Panc1 (cell line): ENCODE data around the gene PTPRN. TPM values are rescaled to one million over a fixed set of nuclear protein-coding genes. Genes with fewer than 3 reads are reported as not detected.
"Not testable (repeated sequence)": the region's sequence is repeated elsewhere in the genome, so short reads cannot be mapped to it uniquely, and the experiment has no call there.

Source experiments
- ATAC-seq: fragments of 200-7000 bp; cut with Tn5 transposase; 2 replicates; pipeline ENCODE4 v1.9.1; 2020; ENCODE audit warnings: mild to moderate bottlenecking, moderate library complexity
- BruUV-seq: library from RNA; stranded (reverse); fragments of 400-500 nt; replicated peaks from 2 replicates; lab custom pipeline; 2021; lab: Mats Ljungman, UMichigan
- CTCF ChIA-PET: fragments of 300-600 bp; sonication (Branson Sonifier 250); formaldehyde crosslinking; loops from one replicate; lab custom pipeline; 2022; ENCODE audit warnings: antibody characterized with exemption; lab: Charles Lee
- POLR2A ChIA-PET: fragments of 300-600 bp; sonication (Branson Sonifier 250); formaldehyde crosslinking; loops from one replicate; lab custom pipeline; 2022; ENCODE audit warnings: antibody characterized with exemption; lab: Charles Lee
- DNase-seq: peaks from one replicate; pipeline ENCODE4 v3.0.0-alpha.2; 2010; ENCODE audit warnings: low read depth, low spot score
- H3K27ac ChIP-seq: 2 replicates; pipeline ENCODE4 v1.5.1; 2011; ENCODE audit warnings: mild to moderate bottlenecking, low read length, inconsistent platforms
- H3K27me3 ChIP-seq: fragments of 200-500 bp; sonication (Bioruptor generic); 2 replicates; pipeline ENCODE4 v1.6.0; 2014; ENCODE audit warnings: low read length, inconsistent platforms; ENCODE audit not compliant: control insufficient read depth, insufficient read depth
- H3K36me3 ChIP-seq: fragments of 200-500 bp; sonication (Bioruptor generic); 2 replicates; pipeline ENCODE4 v1.5.1; 2014; ENCODE audit warnings: inconsistent platforms, mild to moderate bottlenecking, low read length, moderate library complexity; ENCODE audit not compliant: control insufficient read depth, insufficient read depth
- H3K4me1 ChIP-seq: 2 replicates; pipeline ENCODE4 v1.5.1; 2011; ENCODE audit warnings: inconsistent platforms, mild to moderate bottlenecking, low read length, moderate library complexity; ENCODE audit not compliant: control insufficient read depth, insufficient read depth
- H3K4me3 ChIP-seq, 2 experiments: 2 replicates each; pipeline ENCODE4 v1.5.1; 2011 to 2012; ENCODE audit warnings: low read depth in 2 of 2, low read length in 2 of 2, mild to moderate bottlenecking in 2 of 2, inconsistent platforms in 1 of 2, moderate library complexity in 1 of 2
- H3K9me3 ChIP-seq: fragments of 200-500 bp; sonication (Bioruptor generic); 2 replicates; pipeline ENCODE4 v1.5.1; 2014; ENCODE audit warnings: low read depth, mild to moderate bottlenecking, inconsistent platforms, low read length, moderate library complexity; ENCODE audit not compliant: control insufficient read depth, insufficient read depth
- CTCF ChIP-seq: fragments of 450-650 bp; IDR thresholded peaks from 2 replicates; pipeline ENCODE4 v1.5.1; 2017; ENCODE audit warnings: mild to moderate bottlenecking
- POLR2AphosphoS5 ChIP-seq: IDR thresholded peaks from 2 replicates; pipeline ENCODE4 v1.6.1; 2012; ENCODE audit warnings: mild to moderate bottlenecking, low read depth, low read length, moderate library complexity
- REST ChIP-seq, 2 experiments: IDR thresholded peaks; 2 replicates each; pipeline ENCODE4 v1.6.1; 2011 to 2012; ENCODE audit warnings: low read depth in 2 of 2, control low read depth in 1 of 2, low read length in 1 of 2, mild to moderate bottlenecking in 1 of 2, moderate library complexity in 1 of 2; ENCODE audit not compliant: insufficient read depth in 1 of 2
- SIN3A ChIP-seq: IDR thresholded peaks from 2 replicates; pipeline ENCODE4 v1.6.1; 2012; ENCODE audit warnings: low read depth, mild to moderate bottlenecking, low read length, moderate library complexity, borderline replicate concordance; ENCODE audit not compliant: insufficient read depth
- TCF7L2 ChIP-seq: IDR thresholded peaks from 2 replicates; pipeline ENCODE4 v1.6.1; 2011; ENCODE audit warnings: mild to moderate bottlenecking, low read depth, low read length, inconsistent platforms
- in situ Hi-C: cut with HindIII; loops from 2 replicates; pipeline ENCODE4 v1.10.0; 2016; ENCODE audit warnings: low sequenced_read_pairs, low pct_unique_long_range_greater_than_20kb
- intact Hi-C: fragments of 100-400 bp; cut with micrococcal nuclease; formaldehyde crosslinking; loops from one replicate; pipeline ENCODE4 v1.10.0; 2022; ENCODE audit not compliant: unreplicated experiment
- total RNA-seq: library from RNA; stranded (reverse); gene quantifications from one replicate; pipeline ENCODE4 v1.2.1, GENCODE V29; 2021; ENCODE audit not compliant: unreplicated experiment

PTPRN gene
- total RNA-seq, 1 experiment from 2014 or later, result not detected

- CTCF ChIA-PET, result no interaction called here
- no peak for ATAC-seq
- in situ Hi-C loops, result no loop called here
Observed at GRCh38 chr2:219323434-219323833, 14.2 kb upstream of the PTPRN start.

DNA sequence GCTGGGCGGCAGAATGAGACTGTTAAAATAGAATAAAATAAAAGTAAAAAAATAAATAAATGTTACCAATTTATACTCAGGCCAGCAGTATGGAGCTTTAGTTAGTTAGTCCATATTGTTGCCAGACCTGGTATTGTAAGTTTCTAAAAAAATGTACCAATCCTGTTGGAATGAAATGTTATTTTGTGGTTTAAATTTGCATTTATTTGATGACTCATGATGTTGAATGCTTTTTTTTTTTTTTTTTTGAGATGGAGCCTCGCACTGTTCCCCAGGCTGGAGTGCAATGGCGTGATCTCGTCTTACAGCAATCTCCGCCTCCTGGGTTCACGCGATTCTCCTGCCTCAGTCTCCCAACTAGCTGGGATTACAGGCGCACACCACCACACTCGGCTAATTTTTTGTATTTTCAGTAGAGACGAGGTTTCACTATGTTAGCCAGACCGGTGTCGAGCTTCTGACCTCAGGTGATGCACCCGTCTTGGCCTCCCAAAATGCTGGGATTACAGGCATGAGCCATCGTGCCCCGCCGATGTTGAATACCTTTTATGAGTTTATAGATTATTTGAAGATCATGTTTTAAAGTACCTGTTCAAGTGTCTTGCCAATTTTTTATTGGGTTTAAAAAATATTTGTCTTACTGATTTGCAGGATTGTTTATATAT is 5.7 kb upstream of the PTPRN start:
- H3K9me3 ChIP-seq, result no peaks in the 10 kb centered on the region
- in situ Hi-C loops (no loop called here), intact Hi-C loops (no loop called here)
- CTCF ChIA-PET, result interaction anchor here (0.6 to 0.7 kb wide), 2 partner anchors 125 to 132 kb away, joined by 3 to 9 read pairs; no protein-coding TSS in a partner anchor
- DNase-seq (no peak), ATAC-seq (no peak)
- H3K27ac ChIP-seq, result no peak overlapping the region
- no peaks in the 10 kb centered on the region for H3K36me3 ChIP-seq
- no peak overlapping the region for H3K4me3 ChIP-seq
- no peak for TF ChIP-seq SIN3A
- TF ChIP-seq CTCF, result no peak
- TF ChIP-seq POLR2AphosphoS5, result no peak
- TF ChIP-seq REST (IDR thresholded peaks at IDR 0.05; ENCODE audit: insufficient read depth in 1 of 2, low read depth in 2 of 2, low read length in 1 of 2), result no peak
- TF ChIP-seq TCF7L2, result no peak
- H3K27me3 ChIP-seq, result no peaks in the 10 kb centered on the region
- H3K4me1 ChIP-seq, result no peaks in the 10 kb centered on the region
- POLR2A ChIA-PET, result interaction anchor here (0.6 to 0.7 kb wide), 4 partner anchors 64 to 483 kb away, joined by 3 to 8 read pairs (median 6); no protein-coding TSS in a partner anchor
- BruUV-seq, result no TSS peak

More at GRCh38 chr2:219323434-219323833, 14.2 kb upstream of the PTPRN start:
- H3K4me3 ChIP-seq, result no peak overlapping the region
- POLR2A ChIA-PET, result no interaction called here
- TF ChIP-seq SIN3A (no peak), REST (IDR thresholded peaks at IDR 0.05; ENCODE audit: insufficient read depth in 1 of 2, low read depth in 2 of 2, low read length in 1 of 2) (no peak), CTCF (no peak), POLR2AphosphoS5 (no peak), TCF7L2 (no peak)
- BruUV-seq, result no TSS peak
- no peaks in the 10 kb centered on the region for H3K36me3 ChIP-seq
- intact Hi-C loops, result no loop called here
- H3K27me3 ChIP-seq, result no peaks in the 10 kb centered on the region
- no peak for DNase-seq
- H3K9me3 ChIP-seq, result no peaks in the 10 kb centered on the region
- H3K4me1 ChIP-seq, result no peaks in the 10 kb centered on the region
- no peak overlapping the region for H3K27ac ChIP-seq

GRCh38 chr2:219312683-219313263 is 3.6 kb upstream of the PTPRN start:
- in situ Hi-C loops, H3K27ac ChIP-seq, CTCF ChIA-PET, H3K4me1 ChIP-seq, DNase-seq, H3K27me3 ChIP-seq, H3K36me3 ChIP-seq, POLR2A ChIA-PET, intact Hi-C loops, H3K4me3 ChIP-seq, ATAC-seq, H3K9me3 ChIP-seq, BruUV-seq: not testable (repeated sequence)
